Measurements from ENCODE around the gene EXPH5. TPM values are rescaled to one million over a fixed set of nuclear protein-coding genes. Genes with fewer than 3 reads are reported as not detected.
A peak's percentile ranks its signal among the peaks of the same experiment; 100 is the strongest.

Gene EXPH5
- total and polyA plus RNA-seq, 9 of the 15 experiments (the other 6 are each of a cell fraction or from before 2014, with no cell fraction given) = 1.3 to 8.5 (median 4.8) TPM

- in situ Hi-C loops (cut with MboI) = no loop called here
- 0 out of 2 replicates have a peak, but pooled peaks cover 3% of the 10 kb centered on the region for H3K9me3 ChIP-seq (replicated peaks; ENCODE audit: control insufficient read depth, insufficient read depth, low read depth, low read length)
- no peaks in the 10 kb centered on the region for H3K79me2 ChIP-seq (ENCODE audit: control insufficient read depth, insufficient read depth, low read length)
- no peak overlapping the region; the same call in 2 of the 3 replicates for H3K27ac ChIP-seq (ENCODE audit: extremely low read depth, low read depth, low read length)
- intact Hi-C loops (cut with micrococcal nuclease) = no loop called here
- H3K9ac ChIP-seq (ENCODE audit: insufficient read depth in 1 of 2, low read depth in 2 of 2, low read length in 2 of 2) = no peak overlapping the region
- H4K20me1 ChIP-seq (replicated peaks; ENCODE audit: control insufficient read depth, insufficient read depth, low read length) = no peaks in the 10 kb centered on the region
- H2AFZ ChIP-seq (ENCODE audit: low read depth, low read length) = no peak overlapping the region
- H3K9me1 ChIP-seq (ENCODE audit: control insufficient read depth, insufficient read depth, low read length) = no peaks in the 10 kb centered on the region
- no peak for DNase-seq (ENCODE audit: extremely low read depth in 1 of 4, low spot score in 3 of 4)
- no peaks in the 10 kb centered on the region; a peak in 1 of 5 replicates for H3K4me1 ChIP-seq (replicated peaks in 1 of 2; ENCODE audit: control insufficient read depth in 2 of 2, insufficient read depth in 2 of 2, low read length in 2 of 2)
- no peak overlapping the region for H3K4me3 ChIP-seq
- FAIRE-seq = peak; percentile 6
- 45% methylated on average over 3 of the region's 3 CpGs for WGBS (ENCODE audit: insufficient coverage, low coverage, missing lambda C conversion rate)
- H3K4me2 ChIP-seq (ENCODE audit: insufficient read depth, low read length) = no peak overlapping the region
- peaks cover 23% of the 10 kb centered on the region for H3K36me3 ChIP-seq (ENCODE audit: control insufficient read depth, insufficient read depth, low read length)
- no peaks in the 10 kb centered on the region for H3K27me3 ChIP-seq (ENCODE audit: control insufficient read depth in 2 of 2, insufficient read depth in 2 of 2, low read length in 2 of 2)
- peak; percentile 29; the same call in 1 of the 3 replicates for ATAC-seq
- CTCF ChIA-PET (ENCODE audit: low intra/inter-chr PET ratio) = no interaction called here
- BruUV-seq (replicated peaks) = no TSS peak
- POLR2A ChIA-PET = interaction anchor here (1.5 kb wide), 1 partner anchor 129 kb away, joined by 4 read pairs; no protein-coding TSS in a partner anchor
- TF ChIP-seq ZNF444 (CRISPR knock-in tag; IDR thresholded peaks at IDR 0.05) (no peak), SOX6 (IDR thresholded peaks at IDR 0.05) (no peak), ZC3H4 (CRISPR knock-in tag; IDR thresholded peaks at IDR 0.05; ENCODE audit: borderline replicate concordance) (no peak), ZNF431 (CRISPR knock-in tag; IDR thresholded peaks at IDR 0.05) (no peak), MTA2 (IDR thresholded peaks at IDR 0.05; ENCODE audit: low read depth) (no peak), MXI1 (IDR thresholded peaks at IDR 0.05; ENCODE audit: low read depth, low read length) (no peak), ZNF586 (CRISPR knock-in tag; conservative IDR thresholded peaks at IDR 0.05) (no peak), TEAD4 (IDR thresholded peaks at IDR 0.05; ENCODE audit: low read length) (no peak), TEAD4 (CRISPR knock-in tag; IDR thresholded peaks at IDR 0.05; ENCODE audit: borderline replicate concordance) (no peak), L3MBTL2 (IDR thresholded peaks at IDR 0.05) (peak; percentile 22; the same call in 1 of the 2 replicates), NFRKB (IDR thresholded peaks at IDR 0.05; ENCODE audit: low read depth) (no peak)
- TF ChIP-seq, protein P1, sequence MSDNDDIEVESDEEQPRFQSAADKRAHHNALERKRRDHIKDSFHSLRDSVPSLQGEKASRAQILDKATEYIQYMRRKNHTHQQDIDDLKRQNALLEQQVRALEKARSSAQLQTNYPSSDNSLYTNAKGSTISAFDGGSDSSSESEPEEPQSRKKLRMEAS (CRISPR knock-in tag; IDR thresholded peaks at IDR 0.05) = peak; percentile 51; the same call in 1 of the 2 replicates
- TF ChIP-seq, protein P2, sequence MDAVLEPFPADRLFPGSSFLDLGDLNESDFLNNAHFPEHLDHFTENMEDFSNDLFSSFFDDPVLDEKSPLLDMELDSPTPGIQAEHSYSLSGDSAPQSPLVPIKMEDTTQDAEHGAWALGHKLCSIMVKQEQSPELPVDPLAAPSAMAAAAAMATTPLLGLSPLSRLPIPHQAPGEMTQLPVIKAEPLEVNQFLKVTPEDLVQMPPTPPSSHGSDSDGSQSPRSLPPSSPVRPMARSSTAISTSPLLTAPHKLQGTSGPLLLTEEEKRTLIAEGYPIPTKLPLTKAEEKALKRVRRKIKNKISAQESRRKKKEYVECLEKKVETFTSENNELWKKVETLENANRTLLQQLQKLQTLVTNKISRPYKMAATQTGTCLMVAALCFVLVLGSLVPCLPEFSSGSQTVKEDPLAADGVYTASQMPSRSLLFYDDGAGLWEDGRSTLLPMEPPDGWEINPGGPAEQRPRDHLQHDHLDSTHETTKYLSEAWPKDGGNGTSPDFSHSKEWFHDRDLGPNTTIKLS (IDR thresholded peaks at IDR 0.05; ENCODE audit: borderline replicate concordance, low read depth) = no peak
These were observed 84.6 kb downstream of the EXPH5 start for GRCh38 chr11:108508653-108509593.
